Astrocyte of the cerebellum (primary cell): ENCODE measurements around the gene VLDLR.

Experiments
- DNase-seq: peaks from one replicate; pipeline ENCODE4 v3.0.0-alpha.2; 2011; ENCODE audit warnings: low read depth
- H3K4me3 ChIP-seq: 2 replicates; pipeline ENCODE4 v1.5.1; 2011; ENCODE audit warnings: mild to moderate bottlenecking, low read depth, low read length, moderate library complexity
- in situ Hi-C: cut with HindIII; loops from 2 replicates; pipeline ENCODE4 v1.10.0; 2017; ENCODE audit warnings: low sequenced_read_pairs
- TF ChIP-seq, protein P1 (sequence below): IDR thresholded peaks from 2 replicates; pipeline ENCODE4 v1.5.1; 2012; ENCODE audit warnings: low read length, low read depth, moderate library complexity, mild to moderate bottlenecking; ENCODE audit errors: missing control alignments

VLDLR gene

DNA sequence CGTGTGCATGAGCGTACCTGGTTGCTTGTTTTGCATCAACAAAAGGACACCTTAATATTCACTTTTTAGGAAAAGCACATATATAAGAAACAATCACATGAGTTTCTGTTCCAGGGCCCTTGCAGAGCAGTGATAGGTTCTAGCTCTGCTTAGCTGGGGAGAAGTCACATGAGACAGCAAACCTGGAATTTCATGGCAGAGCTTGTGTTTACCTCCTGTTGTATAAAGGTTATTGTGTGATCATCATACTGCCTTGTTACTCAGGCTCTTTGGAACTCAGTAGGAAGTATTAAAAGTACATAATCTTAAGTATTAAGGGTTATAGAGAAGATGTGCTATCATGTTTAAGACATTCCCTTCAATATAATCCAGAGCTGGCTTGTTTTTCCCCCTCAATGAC is 18.0 kb upstream of the VLDLR start:
- DNase-seq: no peak
- in situ Hi-C loops: no loop called here
- TF ChIP-seq, protein P1, sequence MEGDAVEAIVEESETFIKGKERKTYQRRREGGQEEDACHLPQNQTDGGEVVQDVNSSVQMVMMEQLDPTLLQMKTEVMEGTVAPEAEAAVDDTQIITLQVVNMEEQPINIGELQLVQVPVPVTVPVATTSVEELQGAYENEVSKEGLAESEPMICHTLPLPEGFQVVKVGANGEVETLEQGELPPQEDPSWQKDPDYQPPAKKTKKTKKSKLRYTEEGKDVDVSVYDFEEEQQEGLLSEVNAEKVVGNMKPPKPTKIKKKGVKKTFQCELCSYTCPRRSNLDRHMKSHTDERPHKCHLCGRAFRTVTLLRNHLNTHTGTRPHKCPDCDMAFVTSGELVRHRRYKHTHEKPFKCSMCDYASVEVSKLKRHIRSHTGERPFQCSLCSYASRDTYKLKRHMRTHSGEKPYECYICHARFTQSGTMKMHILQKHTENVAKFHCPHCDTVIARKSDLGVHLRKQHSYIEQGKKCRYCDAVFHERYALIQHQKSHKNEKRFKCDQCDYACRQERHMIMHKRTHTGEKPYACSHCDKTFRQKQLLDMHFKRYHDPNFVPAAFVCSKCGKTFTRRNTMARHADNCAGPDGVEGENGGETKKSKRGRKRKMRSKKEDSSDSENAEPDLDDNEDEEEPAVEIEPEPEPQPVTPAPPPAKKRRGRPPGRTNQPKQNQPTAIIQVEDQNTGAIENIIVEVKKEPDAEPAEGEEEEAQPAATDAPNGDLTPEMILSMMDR: no peak

DNA sequence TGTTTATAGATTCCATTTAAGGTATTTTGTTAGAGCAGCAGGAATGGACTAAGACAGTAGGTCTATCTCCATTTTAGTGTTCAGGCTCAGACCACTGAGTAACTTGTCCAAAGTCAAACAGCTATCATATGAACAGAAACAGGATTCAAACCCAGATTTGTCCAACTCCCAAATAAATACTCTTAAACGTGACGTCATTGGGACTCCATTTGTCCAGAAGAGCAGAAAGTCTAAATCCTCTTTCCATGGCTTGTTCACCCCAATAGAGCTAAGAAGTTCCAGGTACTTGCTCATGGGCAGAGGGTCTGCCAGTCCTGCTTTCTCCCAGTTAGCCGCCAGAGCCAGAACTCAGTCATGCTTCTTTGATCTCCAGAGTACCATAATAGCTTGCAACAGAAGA is 16.3 kb upstream of the VLDLR start:
- in situ Hi-C loops: no loop called here
- H3K4me3 ChIP-seq: no peak overlapping the region
- TF ChIP-seq, protein P1: no peak
- DNase-seq: no peak

More for the DNA sequence above, 18.0 kb upstream of the VLDLR start:
- H3K4me3 ChIP-seq: no peak overlapping the region

DNA sequence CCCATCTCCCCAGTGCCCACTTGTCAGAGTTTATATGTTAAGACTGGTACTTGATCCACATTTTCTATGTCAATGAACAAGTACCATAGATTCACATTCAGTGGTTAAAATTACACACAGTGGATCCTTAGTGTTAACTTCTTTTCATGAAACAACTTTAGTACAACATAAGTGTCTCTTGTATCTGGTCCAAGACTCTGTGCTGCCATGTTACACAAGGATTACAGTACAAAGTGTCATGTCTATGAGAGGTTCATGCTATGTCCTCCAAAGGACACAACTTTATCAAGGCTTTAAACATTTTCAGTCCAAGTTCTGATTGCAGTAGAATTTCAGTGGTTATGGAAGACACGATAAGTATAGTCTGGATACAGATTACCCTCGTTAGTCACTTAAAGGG is 13.3 kb upstream of the VLDLR start:
- DNase-seq: no peak
- in situ Hi-C loops: no loop called here
- H3K4me3 ChIP-seq: no peak overlapping the region
- TF ChIP-seq, protein P1: no peak

DNA sequence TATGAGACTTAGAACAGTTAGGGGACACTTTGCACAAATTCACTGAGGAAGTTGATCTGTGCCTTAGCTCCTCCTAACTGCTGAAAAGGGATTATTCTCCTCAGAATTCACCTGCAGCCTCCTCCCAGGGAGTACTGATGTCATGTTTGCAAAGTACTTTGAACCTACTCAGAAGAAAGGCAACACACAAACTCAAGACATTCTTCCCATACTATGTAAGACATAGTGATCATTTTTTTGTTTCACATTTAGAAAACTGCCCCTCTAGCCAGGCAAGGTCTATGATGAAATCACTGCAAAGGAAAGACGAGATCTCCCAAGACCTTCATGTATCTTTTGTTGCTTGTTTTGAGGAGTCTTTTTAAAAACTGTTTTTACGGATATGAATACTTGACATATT is 10.6 kb upstream of the VLDLR start:
- DNase-seq: no peak
- TF ChIP-seq, protein P1: no peak
- no peak overlapping the region for H3K4me3 ChIP-seq
- in situ Hi-C loops: no loop called here

DNA sequence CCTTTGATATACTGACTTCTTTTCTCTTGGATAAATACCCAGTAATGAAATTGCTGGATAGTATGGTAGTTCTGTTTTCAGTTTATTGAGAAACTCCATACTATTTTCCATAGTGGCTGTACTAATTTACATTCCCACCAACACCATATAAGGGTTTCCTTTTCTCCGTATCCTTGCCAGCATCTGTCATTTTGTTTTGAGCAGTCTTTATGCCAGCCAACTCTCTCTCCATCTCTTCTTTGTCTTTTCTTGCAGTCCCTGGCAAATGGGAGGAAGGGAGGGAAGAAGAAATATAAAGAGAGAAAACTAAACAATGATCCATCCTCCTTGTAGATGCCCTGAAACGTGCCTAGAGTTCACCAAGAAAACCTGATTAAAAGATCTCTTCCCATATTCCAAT is 9.6 kb upstream of the VLDLR start:
- no peak for DNase-seq
- in situ Hi-C loops: no loop called here
- H3K4me3 ChIP-seq: no peak overlapping the region
- TF ChIP-seq, protein P1: no peak

DNA sequence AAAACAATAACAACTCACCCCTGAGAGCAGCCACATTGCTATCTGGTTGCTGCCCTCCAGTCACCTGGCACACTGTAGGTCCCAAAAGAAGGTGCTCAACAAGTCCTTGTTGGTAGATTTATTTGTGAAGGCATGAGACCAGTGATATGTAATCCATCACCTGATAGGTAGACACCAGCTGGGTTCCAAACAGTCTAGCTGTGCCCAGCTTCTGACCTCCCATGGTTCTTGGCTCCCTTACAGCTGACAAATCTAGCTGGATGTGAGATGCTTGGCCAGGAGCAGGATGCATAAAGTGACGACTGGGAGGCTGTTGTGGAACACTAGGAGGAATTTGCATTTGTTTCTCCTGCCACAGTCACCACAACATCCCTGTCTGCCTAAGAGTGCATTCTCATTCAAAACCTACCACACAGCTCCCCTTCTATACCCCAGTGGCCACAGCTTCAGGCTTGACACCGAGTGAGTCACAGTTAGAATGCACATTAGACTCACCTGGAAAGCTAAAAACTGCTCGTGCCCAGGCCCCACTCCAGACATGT is 7.8 kb upstream of the VLDLR start:
- DNase-seq: no peak
- no peak overlapping the region for H3K4me3 ChIP-seq
- in situ Hi-C loops: no loop called here
- TF ChIP-seq, protein P1: no peak

DNA sequence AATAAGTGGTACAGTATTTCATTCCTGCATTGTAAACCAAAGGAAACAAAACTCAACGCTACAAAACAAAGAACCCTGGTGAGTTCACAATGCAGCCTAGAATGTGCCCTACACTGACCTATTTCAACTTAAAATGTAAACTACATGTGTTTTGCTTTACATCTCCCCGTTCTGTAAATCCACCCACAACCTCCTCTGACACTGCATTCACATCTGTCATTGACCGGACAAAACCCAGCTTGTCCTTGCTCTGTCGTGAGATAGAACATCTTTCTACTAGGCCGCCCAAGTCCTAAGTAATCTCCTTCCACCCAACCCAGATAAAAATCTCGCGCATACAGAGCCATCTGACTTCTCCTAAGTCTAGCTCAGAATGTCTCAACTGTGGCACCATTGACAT is 6.1 kb upstream of the VLDLR start:
- DNase-seq: no peak
- TF ChIP-seq, protein P1: no peak
- in situ Hi-C loops: no loop called here
- no peak overlapping the region for H3K4me3 ChIP-seq
